K562 (cell line): Measurements from ENCODE around the gene NPAS3. TPM values are rescaled to one million over a fixed set of nuclear protein-coding genes. Genes with fewer than 3 reads are reported as not detected.

Experiments used
- ATAC-seq: fragments of 200-7000 bp; cut with Tn5 transposase; 3 replicates; pipeline ENCODE4 v1.9.1; 2020; ENCODE audit warnings: moderate library complexity
- BruUV-seq: library from RNA; stranded (reverse); fragments of 400-500 nt; replicated peaks from 2 replicates; lab custom pipeline; 2021; lab: Mats Ljungman, UMichigan
- CTCF ChIA-PET: fragments of 300-600 bp; formaldehyde crosslinking; extraction: SDS; loops from one replicate; lab custom pipeline; 2021; ENCODE audit warnings: low intra/inter-chr PET ratio; lab: Yijun Ruan, JAX
- POLR2A ChIA-PET: fragments of 300-600, 350-650 bp; sonication (Branson Sonifier 250); formaldehyde crosslinking; extraction: SDS; loops from one replicate; lab custom pipeline; 2021; ENCODE audit warnings: antibody characterized with exemption, inconsistent platforms; lab: Yijun Ruan, JAX
- DNase-seq, 4 experiments: peaks; one replicate each; pipeline versions ENCODE4 v3.0.0 to v3.0.0-alpha.2; 2011 to 2018; ENCODE audit warnings: low spot score in 3 of 4, mixed read lengths in 3 of 4; ENCODE audit errors: extremely low read depth in 1 of 4
- FAIRE-seq: peaks from 2 replicates; lab custom pipeline; 2011; peaks lifted over from hg19 to GRCh38; lab: Jason Lieb, UNC
- H2AFZ ChIP-seq: 2 replicates; pipeline ENCODE4 v1.6.0; 2011; ENCODE audit warnings: low read depth, low read length, control low read depth, inconsistent platforms
- H3K27ac ChIP-seq: fragments of 200-600 bp; 3 replicates; pipeline ENCODE4 v1.8.0; 2011; ENCODE audit warnings: low read depth, mild to moderate bottlenecking, control low read depth, inconsistent platforms, low read length, moderate library complexity, mixed read lengths; ENCODE audit errors: extremely low read depth
- H3K27me3 ChIP-seq, 2 experiments: fragments of 300-600 bp in 1 of 2; 2 replicates in 1 of 2; 3 replicates in 1 of 2; pipeline versions ENCODE4 v1.6.0 to v1.8.0; 2011; ENCODE audit warnings: inconsistent platforms in 2 of 2, low read length in 2 of 2, mild to moderate bottlenecking in 1 of 2, mixed read lengths in 1 of 2, moderate library complexity in 1 of 2; ENCODE audit not compliant: control insufficient read depth in 2 of 2, insufficient read depth in 2 of 2
- H3K36me3 ChIP-seq: fragments of 300-600 bp; 3 replicates; pipeline ENCODE4 v1.8.0; 2011; ENCODE audit warnings: mild to moderate bottlenecking, low read length, inconsistent platforms; ENCODE audit not compliant: control insufficient read depth, insufficient read depth
- H3K4me1 ChIP-seq, 2 experiments: fragments of 200-600 bp in 1 of 2; replicated peaks in 1 of 2; 2 replicates in 1 of 2; 3 replicates in 1 of 2; pipeline versions ENCODE4 v1.5.1 to v1.8.0; 2011; ENCODE audit warnings: inconsistent platforms in 2 of 2, low read length in 2 of 2, mild to moderate bottlenecking in 1 of 2, mixed read lengths in 1 of 2, moderate library complexity in 1 of 2; ENCODE audit not compliant: control insufficient read depth in 2 of 2, insufficient read depth in 2 of 2
- H3K4me2 ChIP-seq: 2 replicates; pipeline ENCODE4 v1.6.1; 2011; ENCODE audit warnings: low read length, control low read depth, inconsistent platforms, mixed read lengths; ENCODE audit not compliant: insufficient read depth
- H3K4me3 ChIP-seq: fragments of 200-600 bp; sonication (generic), shearing (Covaris generic); 2 replicates; pipeline ENCODE4 v1.5.1; 2016; ENCODE audit warnings: control low read depth, inconsistent platforms
- H3K79me2 ChIP-seq: fragments of 200-600 bp; 3 replicates; pipeline ENCODE4 v1.8.0; 2011; ENCODE audit warnings: low read length, inconsistent platforms; ENCODE audit not compliant: control insufficient read depth, insufficient read depth
- H3K9ac ChIP-seq, 2 experiments: 2 replicates each; pipeline versions ENCODE4 v1.6.0 to v1.6.1; 2011; ENCODE audit warnings: low read depth in 2 of 2, low read length in 2 of 2, control low read depth in 1 of 2, inconsistent platforms in 1 of 2, mild to moderate bottlenecking in 1 of 2, mixed read lengths in 1 of 2; ENCODE audit not compliant: insufficient read depth in 1 of 2
- H3K9me1 ChIP-seq: one replicate; pipeline ENCODE4 v1.6.0; 2011; ENCODE audit warnings: inconsistent platforms, mild to moderate bottlenecking, low read length, moderate library complexity; ENCODE audit not compliant: control insufficient read depth, insufficient read depth
- H3K9me3 ChIP-seq: replicated peaks from 2 replicates; pipeline ENCODE4 v1.5.1; 2011; ENCODE audit warnings: low read depth, low read length, inconsistent platforms; ENCODE audit not compliant: control insufficient read depth, insufficient read depth
- H4K20me1 ChIP-seq: replicated peaks from 2 replicates; pipeline ENCODE4 v1.6.1; 2011; ENCODE audit warnings: low read length, inconsistent platforms, mixed read lengths; ENCODE audit not compliant: control insufficient read depth, insufficient read depth
- ATF2 ChIP-seq: sonication (generic); formaldehyde crosslinking; IDR thresholded peaks from 2 replicates; pipeline ENCODE4 v1.8.1; 2022; ENCODE audit warnings: missing genetic modification reagents
- ERF ChIP-seq: fragments of 450-650 bp; formaldehyde crosslinking; IDR thresholded peaks from 2 replicates; pipeline ENCODE4 v1.4.0; 2020; ENCODE audit warnings: mild to moderate bottlenecking, mixed read lengths
- GTF2F1 ChIP-seq: IDR thresholded peaks from 2 replicates; pipeline ENCODE4 v1.6.1; 2011; ENCODE audit warnings: low read depth, low read length, improper control_type of control experiment
- ZBTB8A ChIP-seq: fragments of 450-650 bp; IDR thresholded peaks from 2 replicates; pipeline ENCODE4 v1.6.1; 2018; ENCODE audit warnings: mild to moderate bottlenecking, moderate library complexity; ENCODE audit not compliant: partially characterized antibody
- ZNF324 ChIP-seq: fragments of 250-450 bp; sonication (Bioruptor Pico); IDR thresholded peaks from 2 replicates; pipeline ENCODE4 v1.4.0; 2020; ENCODE audit warnings: mild to moderate bottlenecking
- WGBS: fragments of 100-300 bp; shearing (Covaris generic); methylation state at CpG from one replicate; pipeline ENCODE4 v1.1.6; 2016; ENCODE audit warnings: low coverage, mixed read lengths; ENCODE audit not compliant: insufficient coverage; ENCODE audit errors: missing lambda C conversion rate; 5-methylcytosine and 5-hydroxymethylcytosine counted together
- in situ Hi-C: fragments of 300-500 bp; cut with MboI; formaldehyde crosslinking; loops from 4 replicates; pipeline ENCODE4 v1.15.0; 2018; ENCODE audit warnings: inconsistent platforms, mixed read lengths
- intact Hi-C: fragments of 100-400 bp; cut with micrococcal nuclease; formaldehyde crosslinking; loops from 2 replicates; pipeline ENCODE4 v1.14.2; 2022
- polyA plus RNA-seq, 8 experiments: library from polyadenylated mRNA; depleted of rRNA in 4 of 8; stranded (reverse) in 5 of 8; unstranded in 3 of 8; fragments of >200 nt; fragmentation: Nextera tagmentation in 2 of 8; fragmentation: Illumina TruSeq in 1 of 8; extraction: Ambion mirVana in 2 of 8; extraction: Trizol in 1 of 8; gene quantifications; 2 replicates each; pipeline versions ENCODE4 v1.2.1 to v1.2.3, GENCODE V29; 2011 to 2014; ENCODE audit warnings: inconsistent platforms in 1 of 8, missing spikeins in 1 of 8
- total RNA-seq, 7 experiments: library from RNA; depleted of rRNA in 6 of 7; stranded (reverse); fragments of >200 nt in 6 of 7; fragmentation: Illumina TruSeq in 2 of 7; extraction: Trizol in 2 of 7; gene quantifications; 2 replicates each; pipeline versions ENCODE4 v1.2.1 to v1.2.3, GENCODE V29; 2011 to 2021; ENCODE audit warnings: low replicate concordance in 1 of 7
- TF ChIP-seq, protein P1 (sequence below): fragments of 250-450 bp; sonication (Bioruptor Pico); IDR thresholded peaks from 2 replicates; pipeline ENCODE4 v1.8.0; 2022; ENCODE audit warnings: inconsistent platforms

The NPAS3 gene
- total and polyA plus RNA-seq, 9 of the 15 experiments (the other 6 are each of a cell fraction or from before 2014, with no cell fraction given) = 0.04 TPM; not detected in 8

GRCh38 chr14:33454707-33455106, 516.0 kb downstream of the NPAS3 start (continued):
- TF ChIP-seq, protein P1, sequence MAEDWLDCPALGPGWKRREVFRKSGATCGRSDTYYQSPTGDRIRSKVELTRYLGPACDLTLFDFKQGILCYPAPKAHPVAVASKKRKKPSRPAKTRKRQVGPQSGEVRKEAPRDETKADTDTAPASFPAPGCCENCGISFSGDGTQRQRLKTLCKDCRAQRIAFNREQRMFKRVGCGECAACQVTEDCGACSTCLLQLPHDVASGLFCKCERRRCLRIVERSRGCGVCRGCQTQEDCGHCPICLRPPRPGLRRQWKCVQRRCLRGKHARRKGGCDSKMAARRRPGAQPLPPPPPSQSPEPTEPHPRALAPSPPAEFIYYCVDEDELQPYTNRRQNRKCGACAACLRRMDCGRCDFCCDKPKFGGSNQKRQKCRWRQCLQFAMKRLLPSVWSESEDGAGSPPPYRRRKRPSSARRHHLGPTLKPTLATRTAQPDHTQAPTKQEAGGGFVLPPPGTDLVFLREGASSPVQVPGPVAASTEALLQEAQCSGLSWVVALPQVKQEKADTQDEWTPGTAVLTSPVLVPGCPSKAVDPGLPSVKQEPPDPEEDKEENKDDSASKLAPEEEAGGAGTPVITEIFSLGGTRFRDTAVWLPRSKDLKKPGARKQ (CRISPR knock-in tag) = no peak
- TF ChIP-seq ZBTB8A = no peak
- TF ChIP-seq GTF2F1 = no peak

GRCh38 chr14:33455654-33456345, 517.1 kb downstream of the NPAS3 start:
- intact Hi-C loops (no loop called here), in situ Hi-C loops (no loop called here)
- ATAC-seq = no peak
- no peak overlapping the region for H3K4me2 ChIP-seq
- no peak overlapping the region for H3K27ac ChIP-seq
- POLR2A ChIA-PET = no interaction called here
- no peaks in the 10 kb centered on the region for H3K9me1 ChIP-seq
- no peak overlapping the region for H3K9ac ChIP-seq
- H4K20me1 ChIP-seq = no peaks in the 10 kb centered on the region
- BruUV-seq = no TSS peak
- DNase-seq = no peak
- H3K4me1 ChIP-seq = no peaks in the 10 kb centered on the region
- H2AFZ ChIP-seq = no peak overlapping the region
- no peak for TF ChIP-seq ZNF324
- TF ChIP-seq ERF = no peak
- TF ChIP-seq ATF2 (CRISPR knock-in tag) = no peak
- TF ChIP-seq, all 486 proteins: peak for 0
- WGBS = 2% methylated on average over 5 of the region's 5 CpGs
- Histone ChIP-seq H3K27me3 (peaks cover 0 to 8% of the 10 kb centered on the region in 2 experiments; a peak in 2 of 5 replicates), H3K79me2 (no peaks in the 10 kb centered on the region), H3K4me3 (no peak overlapping the region), H3K9me3 (no peaks in the 10 kb centered on the region), H3K36me3 (no peaks in the 10 kb centered on the region)
- no peak for FAIRE-seq
- CTCF ChIA-PET = no interaction called here
